Erythroblast (primary cell): ENCODE measurements around the gene EVC.

ENCODE experiments used
- GATA1 ChIP-seq: IDR thresholded peaks from 2 replicates; pipeline ENCODE4 v1.6.1; 2011; ENCODE audit warnings: low read depth, mild to moderate bottlenecking, control low read depth, low read length, moderate library complexity
- POLR2A ChIP-seq: IDR thresholded peaks from 2 replicates; pipeline ENCODE4 v1.6.1; 2011; ENCODE audit warnings: mild to moderate bottlenecking, low read length

GRCh38 chr4:5742388-5742787 lies 31.4 kb downstream of the EVC start:
- TF ChIP-seq POLR2A (no peak), GATA1 (no peak)
